ENCODE data around the gene UCHL3.

Gene UCHL3

DNA sequence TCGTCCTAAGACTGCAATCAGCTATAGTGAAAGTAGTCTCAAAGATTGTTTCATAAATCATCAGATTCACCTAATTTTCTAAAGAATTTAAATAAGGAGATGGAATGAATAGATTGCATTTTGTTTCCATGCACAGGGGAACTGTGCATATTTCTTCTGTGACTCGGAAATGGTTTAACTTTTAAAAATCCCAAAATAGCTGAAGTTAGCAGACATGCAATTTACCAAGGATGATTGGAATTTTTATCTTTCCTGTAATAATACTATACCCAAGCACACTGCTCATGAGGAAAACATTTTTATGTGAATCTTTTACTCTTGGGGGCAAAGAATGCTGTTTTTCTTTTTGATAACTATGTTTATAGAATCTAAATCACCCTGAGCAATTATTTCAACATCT lies 71.6 kb downstream of the UCHL3 start:
- DNase-seq (ENCODE audit: low read depth in 2 of 2), result no peak

DNA sequence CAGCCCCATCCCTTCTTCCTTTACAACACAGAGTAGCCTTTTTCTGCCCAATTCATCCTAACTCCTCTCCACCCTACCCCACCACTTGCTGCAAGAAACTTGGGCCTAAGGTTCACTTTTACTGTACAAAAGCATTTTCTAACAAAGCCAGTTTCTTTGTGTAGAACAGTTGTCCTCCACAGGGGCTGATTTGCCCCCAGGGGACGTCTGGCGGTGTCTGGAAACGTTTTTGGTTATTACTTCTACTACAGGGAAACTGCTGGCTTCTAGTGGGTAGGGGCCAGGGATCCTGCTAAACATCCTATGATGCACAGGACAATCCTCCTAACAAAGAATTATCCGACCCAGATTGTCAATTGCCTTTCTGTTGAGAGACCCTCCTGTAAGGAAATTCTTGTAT lies 79.2 kb downstream of the UCHL3 start:
- DNase-seq (ENCODE audit: low read depth in 2 of 2), result no peak

GRCh38 chr13:75633285-75633684 lies 83.7 kb downstream of the UCHL3 start:
- no peak for DNase-seq (ENCODE audit: low read depth in 2 of 2)

DNA sequence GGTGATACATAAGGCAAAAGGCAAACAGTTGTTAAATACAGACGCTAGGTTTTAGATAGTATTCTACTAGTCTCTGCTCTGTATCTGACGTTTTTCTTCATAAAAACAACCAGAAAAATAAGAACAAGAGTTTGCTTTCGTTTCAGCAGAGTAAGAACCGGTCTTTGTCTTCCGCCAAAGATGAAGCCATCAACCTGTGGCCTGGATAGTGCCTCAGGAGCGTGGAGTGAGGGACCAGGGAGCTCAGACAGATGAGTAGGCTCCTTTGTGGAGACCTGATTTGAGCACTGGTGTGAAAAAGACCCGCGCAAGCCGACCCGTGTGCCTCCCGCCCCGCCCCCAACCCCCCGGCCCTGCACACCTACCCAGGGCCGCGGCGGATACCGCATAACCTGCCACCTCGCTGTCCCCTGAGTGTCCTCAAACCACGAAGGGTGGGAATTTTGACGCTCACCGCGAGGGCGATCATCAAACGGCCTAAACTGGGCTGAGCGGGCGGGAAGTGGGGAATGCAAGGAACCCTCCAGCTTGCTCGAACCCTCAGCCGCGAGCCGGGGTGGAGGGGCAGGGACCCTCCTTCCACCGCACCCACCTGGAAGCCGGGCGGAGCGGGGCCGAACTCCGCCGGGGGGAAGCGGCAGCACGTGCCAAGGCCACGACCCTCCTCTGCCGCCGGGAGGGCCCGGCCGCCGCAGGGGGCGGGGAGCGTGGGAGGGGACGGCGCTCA lies 85.7 kb downstream of the UCHL3 start:
- no peak for DNase-seq (ENCODE audit: low read depth in 2 of 2)

DNA sequence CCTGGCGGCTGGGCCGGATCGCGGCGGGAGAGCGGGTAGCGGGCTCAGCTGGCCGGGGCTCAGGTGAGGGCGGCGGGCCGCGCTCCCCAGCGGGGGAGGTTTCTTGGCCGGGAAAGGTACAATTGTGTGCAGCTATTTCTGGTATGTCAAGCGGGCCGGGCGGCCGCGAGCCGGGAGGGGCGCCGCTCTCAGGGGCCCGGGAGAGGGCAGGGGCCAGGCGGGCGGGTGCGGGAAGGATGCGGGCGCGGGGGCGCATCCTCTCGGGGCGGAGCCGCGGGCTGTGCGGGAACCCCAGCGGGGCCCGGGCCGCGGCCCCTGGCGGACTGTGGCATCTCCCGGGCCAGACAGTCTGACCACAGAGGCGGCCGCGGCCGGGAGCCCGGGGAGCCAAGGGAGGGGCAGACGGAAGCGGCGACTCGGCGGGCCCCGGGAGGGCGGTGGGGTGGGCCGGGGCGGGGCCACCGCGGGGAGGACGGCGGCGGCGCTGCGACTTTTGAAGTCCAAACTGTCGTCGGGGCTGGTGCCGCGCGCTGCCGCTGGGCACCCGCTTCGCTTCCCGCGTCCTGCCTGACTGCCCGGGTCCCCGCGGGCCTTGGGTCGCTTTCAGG lies 86.3 kb downstream of the UCHL3 start, which contains the start of gene LMO7:
LMO7 (plus strand) TSS at position 503 of the 608 bp plus-strand sequence. CDS start 328 bp downstream, outside the sequence.
- DNase-seq (ENCODE audit: low read depth in 2 of 2), result peak in 1 of 2 donors; percentile 15

DNA sequence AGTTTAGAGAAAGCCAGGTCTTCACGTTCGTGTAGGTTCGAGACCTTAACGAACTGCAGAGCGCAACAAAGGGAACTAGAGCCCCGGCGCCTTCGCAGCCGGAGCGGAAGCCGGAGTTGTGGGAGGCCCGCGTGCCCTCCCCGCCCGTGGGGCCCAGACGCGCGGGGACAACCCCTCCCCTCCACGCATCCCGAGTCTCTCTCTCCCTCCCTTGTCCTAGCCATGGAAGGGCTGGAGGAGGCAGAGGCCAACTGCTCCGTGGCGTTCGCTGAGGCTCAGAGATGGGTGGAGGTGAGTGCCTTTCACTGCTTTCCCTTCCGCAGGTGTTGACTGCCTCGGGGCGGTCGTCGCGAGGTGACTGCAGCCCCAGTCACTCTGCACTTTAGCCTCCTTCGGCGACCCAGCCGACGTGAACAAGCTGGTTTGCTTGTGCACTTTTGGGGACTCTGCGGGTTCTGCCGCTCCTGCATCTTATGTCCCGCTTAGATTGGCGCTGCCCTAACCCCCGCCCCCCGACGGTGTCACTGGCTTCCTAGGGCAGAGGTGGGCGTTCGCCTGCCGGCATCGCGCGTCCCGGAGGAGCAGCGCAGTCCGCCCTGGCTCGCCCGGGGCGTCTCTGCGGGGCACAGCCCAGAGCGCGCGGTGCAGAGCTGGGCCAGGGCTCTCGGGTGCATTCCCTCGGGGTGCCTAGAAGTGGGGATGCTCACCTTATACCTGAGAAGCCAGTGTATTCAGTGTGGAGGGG lies 87.0 kb downstream of the UCHL3 start:
- peak in 1 of 2 donors; percentile 20 for DNase-seq (ENCODE audit: low read depth in 2 of 2)

DNA sequence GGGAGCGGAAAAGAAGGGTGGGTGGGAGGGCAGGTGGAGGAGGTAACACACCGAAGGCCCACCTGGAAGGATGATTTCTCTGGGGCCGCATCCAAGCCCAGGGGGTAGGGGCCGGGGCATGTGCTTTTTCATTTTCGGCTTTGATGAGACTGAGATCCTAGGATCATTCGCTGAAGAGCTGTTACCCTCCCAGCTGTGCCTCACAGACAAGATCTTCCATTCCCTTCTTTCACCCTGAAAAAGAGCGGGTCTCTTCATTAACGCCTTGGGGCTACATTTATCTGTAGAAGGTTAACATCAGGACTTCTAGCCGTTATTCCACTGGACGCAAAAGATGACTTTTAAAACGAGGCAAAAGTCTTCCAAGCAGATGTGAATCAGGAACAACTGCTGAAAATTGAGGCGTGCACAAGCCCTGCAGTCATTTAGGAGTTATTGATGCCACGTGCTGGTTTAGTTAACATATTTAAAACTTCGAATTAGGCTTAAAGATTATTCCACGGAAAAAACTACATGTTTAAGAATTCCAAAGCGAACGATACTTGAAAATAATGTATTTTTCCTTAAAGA lies 87.7 kb downstream of the UCHL3 start:
- DNase-seq (ENCODE audit: low read depth in 2 of 2), result no peak

DNA sequence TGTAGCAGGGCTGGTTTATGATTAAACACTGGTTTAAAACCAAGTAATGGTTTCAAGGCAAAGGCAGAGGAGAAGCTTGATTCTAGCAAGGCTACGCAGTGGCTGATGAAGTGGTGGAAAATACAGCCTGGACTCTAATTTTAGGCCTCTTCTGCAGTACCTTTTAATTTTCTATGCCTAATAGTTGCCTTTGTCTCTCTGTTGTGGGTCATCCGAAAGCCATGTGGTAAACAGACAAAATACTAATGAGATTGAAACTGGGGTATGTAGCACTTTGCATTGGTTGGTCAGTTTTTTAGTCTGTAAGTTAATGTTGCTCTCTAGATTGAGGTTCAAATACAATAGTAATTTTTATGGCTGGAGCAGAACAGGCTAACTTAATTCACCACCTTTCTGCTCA lies 89.9 kb downstream of the UCHL3 start:
- DNase-seq (ENCODE audit: low read depth in 2 of 2), result no peak

- no peak for DNase-seq (ENCODE audit: low read depth in 2 of 2)
Measured at GRCh38 chr13:75641026-75641425, 91.4 kb downstream of the UCHL3 start.

DNA sequence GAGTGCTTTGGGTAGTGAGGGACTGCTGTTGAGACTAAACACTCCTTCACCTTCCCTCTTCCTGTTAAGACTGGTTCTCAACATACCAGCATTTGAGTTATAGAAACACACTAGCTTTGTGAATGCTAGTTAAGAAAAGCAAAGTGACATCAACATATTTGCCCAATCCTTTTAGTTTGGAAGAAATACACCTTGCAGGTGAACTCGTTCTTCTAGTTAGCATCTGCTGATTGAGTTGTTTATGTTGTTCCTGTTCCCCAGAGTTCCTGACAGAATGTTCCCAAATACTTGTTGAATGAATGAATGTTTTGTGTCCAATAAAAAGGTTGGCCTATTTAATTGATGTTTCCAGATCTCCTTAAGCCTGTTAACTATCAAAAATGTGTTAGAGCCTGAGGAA lies 93.6 kb downstream of the UCHL3 start:
- DNase-seq (ENCODE audit: low read depth in 2 of 2), result no peak

DNA sequence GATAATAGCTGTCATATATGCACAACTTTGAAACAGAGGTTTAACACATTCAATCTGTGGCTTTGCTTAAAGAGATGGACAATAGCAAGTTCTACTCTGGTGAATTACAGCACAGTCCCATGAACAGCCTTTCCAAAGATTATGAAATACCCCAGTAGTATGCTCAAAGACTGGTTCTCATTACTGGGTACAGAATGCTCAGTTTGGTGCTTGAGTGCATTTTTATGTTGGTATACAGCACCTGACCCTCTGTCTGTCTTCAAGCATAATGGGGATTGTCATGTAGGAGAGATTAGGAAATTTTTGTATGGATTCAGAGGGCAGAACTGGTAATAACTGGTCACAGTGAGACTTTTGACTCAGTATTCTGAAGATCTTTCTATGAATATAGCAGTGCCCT lies 94.1 kb downstream of the UCHL3 start:
- no peak for DNase-seq (ENCODE audit: low read depth in 2 of 2)

DNA sequence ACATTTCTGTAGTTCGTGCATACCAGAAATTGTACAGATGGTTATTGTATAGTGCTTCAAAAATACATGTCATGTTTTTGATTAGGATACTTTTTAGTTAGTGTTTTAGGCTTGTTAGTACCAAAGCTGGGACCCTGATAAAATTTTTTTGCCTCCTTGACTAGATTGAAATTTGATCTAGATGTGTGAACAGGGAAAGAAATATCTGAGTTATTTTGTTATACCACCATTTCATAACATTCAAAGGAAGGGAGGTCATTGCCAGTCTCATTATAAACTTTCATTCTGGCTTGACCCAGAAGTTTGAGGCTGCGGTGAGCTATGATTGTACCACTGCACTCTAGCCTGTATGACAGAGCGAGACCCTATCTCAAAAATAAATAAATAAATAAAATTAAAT lies 95.5 kb downstream of the UCHL3 start:
- no peak for DNase-seq (ENCODE audit: low read depth in 2 of 2)

DNA sequence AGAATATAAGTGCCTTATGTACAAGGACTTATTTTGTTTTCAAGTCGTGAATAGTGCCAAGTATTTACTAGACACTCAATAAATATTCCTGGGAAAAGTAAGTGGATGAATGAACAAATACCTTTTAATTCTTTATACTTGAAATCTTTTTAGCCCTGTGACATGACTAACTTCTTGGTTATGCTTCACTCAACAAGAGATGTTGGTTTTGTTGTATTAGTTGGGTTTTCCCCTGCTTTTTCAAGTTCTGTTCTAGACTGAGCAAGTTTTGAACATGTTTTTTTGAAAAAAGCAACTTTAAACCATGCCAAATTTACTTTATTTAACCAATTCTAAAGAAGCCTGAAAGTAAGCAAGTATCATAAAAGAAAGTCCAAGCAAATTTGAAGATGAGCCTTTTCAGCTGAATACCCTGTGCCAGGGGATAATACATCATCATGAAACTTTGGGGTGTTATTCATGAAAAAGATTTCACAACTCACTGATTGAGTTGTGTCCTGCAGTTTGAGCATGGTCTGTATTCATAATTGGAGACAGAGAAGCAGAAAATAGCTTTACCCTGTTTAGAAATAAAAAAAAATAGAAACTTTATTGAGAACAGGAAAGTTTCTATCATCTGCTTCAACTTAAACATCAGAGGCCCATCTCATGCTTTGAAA lies 97.7 kb downstream of the UCHL3 start:
- DNase-seq (ENCODE audit: low read depth in 2 of 2), result no peak

GRCh38 chr13:75648446-75648845 lies 98.9 kb downstream of the UCHL3 start:
- DNase-seq (ENCODE audit: low read depth in 2 of 2), result no peak

DNA sequence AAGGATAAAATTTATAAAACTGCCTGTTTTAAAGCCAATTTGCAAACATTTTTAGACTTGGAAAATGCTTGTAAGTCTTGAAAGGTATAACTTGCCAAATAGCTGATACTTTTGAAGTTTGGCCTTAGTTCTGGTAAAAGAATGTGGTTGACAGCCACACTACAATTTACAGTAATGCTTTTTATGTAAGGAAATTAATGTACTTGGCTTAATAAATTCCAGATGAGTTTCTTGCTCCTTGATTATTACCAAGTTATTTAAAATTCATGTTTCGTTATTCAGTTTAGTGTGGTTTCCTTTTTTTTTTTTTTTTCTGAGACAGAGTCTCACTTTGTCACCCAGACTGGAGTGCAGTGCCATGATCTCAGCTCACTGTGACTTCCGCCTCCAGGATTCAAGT lies 101.4 kb downstream of the UCHL3 start:
- DNase-seq (ENCODE audit: low read depth in 2 of 2), result no peak

GRCh38 chr13:75652726-75653125 lies 103.1 kb downstream of the UCHL3 start:
- no peak for DNase-seq (ENCODE audit: low read depth in 2 of 2)

Data from stimulated activated CD8-positive, alpha-beta memory T cell treated with anti-CD3 and anti-CD28 coated beads, Interleukin-15, amount 100 ng/mL, for 48 hours (primary cell).